Ascending aorta (tissue), 2 donors: ENCODE data around the gene ZNF292. TPM values are rescaled to one million over a fixed set of nuclear protein-coding genes. Genes with fewer than 3 reads are reported as not detected.

ENCODE experiments used
- DNase-seq, 2 donors: peaks; one replicate each; pipeline ENCODE4 v3.0.0-alpha.2; 2019; ENCODE audit warnings: low spot score in 2 of 2
- H3K27ac ChIP-seq, 2 donors: fragments of 200-600 bp; sonication (generic); one replicate each; pipeline ENCODE4 v1.5.1; 2016 to 2017; ENCODE audit warnings: mild to moderate bottlenecking in 1 of 2
- H3K27me3 ChIP-seq: fragments of 200-600 bp; sonication (generic); one replicate; pipeline ENCODE4 v1.5.1; 2017
- H3K36me3 ChIP-seq, 2 donors: fragments of 200-600 bp; sonication (generic); one replicate each; pipeline ENCODE4 v1.5.1; 2016
- H3K4me1 ChIP-seq, 2 donors: fragments of 200-600 bp; sonication (generic); one replicate each; pipeline ENCODE4 v1.5.1; 2016 to 2017; ENCODE audit warnings: mild to moderate bottlenecking in 1 of 2
- H3K4me3 ChIP-seq, 2 donors: fragments of 200-600 bp; sonication (generic); one replicate each; pipeline ENCODE4 v1.5.1; 2016 to 2017; ENCODE audit warnings: mild to moderate bottlenecking in 1 of 2
- H3K9me3 ChIP-seq, 2 donors: fragments of 200-600 bp; sonication (generic); one replicate each; pipeline ENCODE4 v1.5.1; 2016
- CTCF ChIP-seq, 3 experiments: fragments of 200-600 bp in 2 of 3; fragments of 450-650 bp in 1 of 3; sonication (generic) in 2 of 3; IDR thresholded peaks; one replicate each; pipeline ENCODE4 v1.5.1; 2016 to 2019; ENCODE audit warnings: antibody characterized with exemption in 3 of 3, mild to moderate bottlenecking in 1 of 3, moderate library complexity in 1 of 3
- intact Hi-C: fragments of 100-400 bp; cut with DNase I; formaldehyde crosslinking; loops from one replicate; pipeline ENCODE4 v1.15.1; 2023
- total RNA-seq: library from RNA; depleted of rRNA; stranded (reverse); fragments of >200 nt; gene quantifications from one replicate; pipeline ENCODE4 v1.1.0, GENCODE V29; 2016

ZNF292 gene
- total RNA-seq, 1 donor from 2014 or later: 19.1 TPM

- H3K4me1 ChIP-seq: no peaks in the 10 kb centered on the region
- peaks cover 31 to 81% of the 10 kb centered on the region in 2 donors for H3K36me3 ChIP-seq
- intact Hi-C loops: no loop called here
- no peak for DNase-seq
- no peaks in the 10 kb centered on the region for H3K27me3 ChIP-seq
- no peak overlapping the region for H3K4me3 ChIP-seq
- peaks cover 0 to 9% of the 10 kb centered on the region in 2 donors for H3K9me3 ChIP-seq
- H3K27ac ChIP-seq: no peak overlapping the region
- no peak for TF ChIP-seq CTCF (IDR thresholded peaks at IDR 0.05)
These were observed 94.7 kb downstream of the ZNF292 start for GRCh38 chr6:87250019-87250418.

GRCh38 chr6:87251225-87251624 is 95.9 kb downstream of the ZNF292 start:
- H3K27me3 ChIP-seq: no peaks in the 10 kb centered on the region
- no peaks in the 10 kb centered on the region for H3K4me1 ChIP-seq
- no peak for TF ChIP-seq CTCF (IDR thresholded peaks at IDR 0.05)
- no peak overlapping the region for H3K4me3 ChIP-seq
- peaks cover 30 to 84% of the 10 kb centered on the region in 2 donors for H3K36me3 ChIP-seq
- intact Hi-C loops: no loop called here
- H3K27ac ChIP-seq: no peak overlapping the region
- DNase-seq: no peak
- H3K9me3 ChIP-seq: peaks cover 0 to 16% of the 10 kb centered on the region in 2 donors

- Histone ChIP-seq H3K27me3 (no peaks in the 10 kb centered on the region), H3K4me1 (no peaks in the 10 kb centered on the region), H3K9me3 (peaks cover 4 to 18% of the 10 kb centered on the region in 2 donors), H3K36me3 (peaks cover 25 to 82% of the 10 kb centered on the region in 2 donors), H3K27ac (no peak overlapping the region), H3K4me3 (no peak overlapping the region)
- no peak for DNase-seq
- no peak for TF ChIP-seq CTCF (IDR thresholded peaks at IDR 0.05)
- intact Hi-C loops: no loop called here
These were observed 96.4 kb downstream of the ZNF292 start for GRCh38 chr6:87251725-87252124.

GRCh38 chr6:87257046-87257445 is 101.7 kb downstream of the ZNF292 start:
- Histone ChIP-seq H3K4me1 (no peaks in the 10 kb centered on the region), H3K4me3 (no peak overlapping the region), H3K27ac (no peak overlapping the region), H3K36me3 (peaks cover 14 to 45% of the 10 kb centered on the region in 2 donors), H3K9me3 (peaks cover 10 to 60% of the 10 kb centered on the region in 2 donors), H3K27me3 (no peaks in the 10 kb centered on the region)
- no peak for DNase-seq
- intact Hi-C loops: no loop called here
- TF ChIP-seq CTCF (IDR thresholded peaks at IDR 0.05): no peak

- H3K36me3 ChIP-seq: peaks cover 14 to 42% of the 10 kb centered on the region in 2 donors
- intact Hi-C loops: no loop called here
These were observed 102.2 kb downstream of the ZNF292 start for GRCh38 chr6:87257565-87257964.

More at GRCh38 chr6:87257565-87257964, 102.2 kb downstream of the ZNF292 start:
- H3K27ac ChIP-seq: no peak overlapping the region
- H3K27me3 ChIP-seq: no peaks in the 10 kb centered on the region
- H3K9me3 ChIP-seq: peaks cover 10 to 60% of the 10 kb centered on the region in 2 donors
- DNase-seq: no peak
- no peaks in the 10 kb centered on the region for H3K4me1 ChIP-seq
- H3K4me3 ChIP-seq: no peak overlapping the region
- no peak for TF ChIP-seq CTCF (IDR thresholded peaks at IDR 0.05)
